GM19025 (cell line): ENCODE results near the gene AFAP1L2.
"Not testable (repeated sequence)": the region's sequence is repeated elsewhere in the genome, so short reads cannot be mapped to it uniquely, and the experiment has no call there.

Source experiments
- ATAC-seq: cut with Tn5 transposase; IDR thresholded peaks from one replicate; pipeline ENCODE4 v1.9.1; 2021; ENCODE audit warnings: mild to moderate bottlenecking, low read depth, moderate library complexity; ENCODE audit not compliant: unreplicated experiment

Gene AFAP1L2

DNA sequence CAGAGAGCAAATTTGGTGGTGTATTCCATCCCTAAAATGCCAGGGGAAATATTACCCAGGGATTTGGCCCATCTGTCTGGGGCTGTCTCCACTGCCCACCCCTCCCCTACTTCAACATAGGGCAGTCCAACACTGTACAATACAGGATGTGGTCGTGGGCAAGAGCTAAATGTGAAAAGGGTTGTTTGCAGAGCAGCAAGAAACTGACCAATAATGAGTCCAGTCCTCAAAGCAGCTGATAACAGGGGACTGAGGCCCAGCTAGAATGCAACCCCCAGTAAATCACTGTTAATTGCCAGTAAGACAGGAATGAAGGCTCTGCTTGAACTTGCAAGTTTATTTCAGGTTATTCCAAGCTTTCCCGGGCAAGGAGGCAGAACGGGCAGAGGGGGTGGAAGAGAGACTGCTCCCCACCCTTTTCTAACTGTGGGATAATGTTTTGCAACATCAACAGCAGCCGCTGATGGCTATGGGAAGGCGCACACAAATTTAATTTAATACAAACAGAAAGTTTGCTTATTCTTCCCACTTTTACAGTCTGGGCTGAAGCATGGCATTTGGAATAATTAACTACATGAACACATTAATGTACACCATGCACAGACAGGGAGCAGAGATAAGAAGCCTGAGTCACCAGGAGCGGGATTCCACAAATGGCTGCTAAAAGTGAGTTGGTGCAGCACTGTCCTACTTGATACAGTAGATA, 36.8 kb downstream of the AFAP1L2 start:
- no peak for ATAC-seq

DNA sequence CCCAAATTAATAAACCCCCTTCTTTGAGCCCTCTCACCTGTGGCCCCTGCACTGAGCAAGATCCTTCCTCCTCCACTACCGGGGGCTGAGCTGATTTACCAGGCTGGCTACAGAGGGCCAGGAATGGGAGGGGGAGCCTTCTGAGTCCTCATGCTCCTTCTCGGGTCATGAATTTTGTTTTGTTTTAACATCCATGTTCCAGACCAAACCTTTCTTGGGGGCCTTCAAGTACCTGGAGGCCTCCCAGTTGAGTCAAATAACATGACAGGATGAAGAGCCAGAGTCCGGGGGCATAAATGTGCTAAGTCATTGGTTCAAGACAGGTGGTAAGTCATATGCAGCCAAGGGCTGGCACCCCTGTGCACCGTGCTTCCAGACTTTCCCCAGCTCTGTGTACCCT, 39.6 kb downstream of the AFAP1L2 start:
- ATAC-seq: no peak

DNA sequence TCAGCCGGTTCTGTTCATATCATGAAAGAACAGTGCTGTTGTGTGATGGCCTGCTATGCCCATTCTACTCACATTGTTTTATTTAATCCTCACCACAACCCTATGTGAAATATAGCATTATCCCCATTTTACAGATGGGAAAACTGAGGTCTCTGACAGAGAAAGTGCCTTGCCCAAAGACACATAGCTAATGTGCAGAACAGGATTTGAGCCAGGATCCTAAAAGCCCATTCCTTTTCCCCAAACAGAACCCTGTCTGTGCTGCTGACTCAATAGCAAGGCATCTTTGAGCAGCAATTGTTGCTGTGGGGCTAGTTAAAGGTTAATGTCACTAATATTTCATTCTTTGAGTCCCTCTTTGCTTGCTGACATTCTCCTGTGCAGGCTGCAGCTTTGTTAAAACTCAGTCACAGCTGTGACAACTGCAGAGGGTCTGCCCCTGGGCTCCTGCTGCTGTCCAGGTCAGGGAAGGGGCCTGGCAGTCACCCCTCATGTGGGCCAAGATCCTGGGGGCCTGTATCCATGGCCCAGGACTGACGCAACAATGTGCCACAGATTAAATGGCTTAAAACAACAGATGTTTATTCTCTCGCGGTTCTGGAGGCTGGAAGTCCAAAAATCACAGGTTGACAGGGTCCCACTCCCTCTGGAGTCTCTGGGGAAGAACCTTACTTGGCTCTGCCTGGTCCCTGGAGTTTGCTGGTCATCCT, 40.4 kb downstream of the AFAP1L2 start:
- ATAC-seq: no peak

DNA sequence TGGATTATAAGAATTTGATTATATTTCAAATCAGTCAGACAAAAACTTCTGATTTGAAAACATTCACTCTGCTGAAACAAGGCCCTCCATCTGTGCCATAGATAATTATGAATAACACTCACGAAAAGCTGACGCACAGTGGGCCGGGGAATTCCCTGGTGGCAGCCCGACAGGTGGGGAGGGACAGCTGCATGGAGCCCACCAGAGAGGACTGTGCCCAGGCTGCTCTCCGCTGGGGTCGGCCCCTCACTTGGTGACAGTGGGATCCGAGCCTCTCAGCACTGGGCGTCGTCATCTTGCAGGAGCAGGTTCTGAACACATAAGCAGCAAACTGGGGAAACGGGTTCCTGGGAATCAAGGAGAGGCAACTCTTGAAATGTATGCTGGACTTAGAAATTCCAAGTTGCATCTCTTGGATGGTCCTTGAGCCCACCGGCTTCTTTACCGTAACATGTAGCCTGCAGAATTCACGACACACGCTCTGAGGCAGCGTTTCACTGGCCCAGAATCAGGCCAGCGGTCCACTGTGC, 41.4 kb downstream of the AFAP1L2 start:
- no peak for ATAC-seq

DNA sequence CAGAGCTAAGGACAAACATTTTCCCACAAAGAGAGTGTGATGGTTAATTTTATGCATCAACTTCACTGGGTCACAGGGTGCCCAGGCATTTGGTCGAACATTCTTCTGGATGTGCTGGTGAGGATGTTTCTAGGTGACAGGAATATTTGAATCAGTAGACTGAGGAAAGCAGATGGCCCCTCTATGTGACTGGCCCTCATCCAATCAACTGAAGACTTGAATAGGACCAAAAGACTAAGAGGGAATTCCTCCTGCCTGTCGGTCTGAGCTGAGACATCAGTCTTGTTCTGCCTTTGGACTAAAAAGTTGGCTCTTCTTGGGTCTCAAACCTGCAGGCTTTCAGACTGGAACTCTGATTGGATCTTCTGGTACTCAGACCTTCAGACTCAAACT, 44.4 kb downstream of the AFAP1L2 start:
- ATAC-seq: no peak

DNA sequence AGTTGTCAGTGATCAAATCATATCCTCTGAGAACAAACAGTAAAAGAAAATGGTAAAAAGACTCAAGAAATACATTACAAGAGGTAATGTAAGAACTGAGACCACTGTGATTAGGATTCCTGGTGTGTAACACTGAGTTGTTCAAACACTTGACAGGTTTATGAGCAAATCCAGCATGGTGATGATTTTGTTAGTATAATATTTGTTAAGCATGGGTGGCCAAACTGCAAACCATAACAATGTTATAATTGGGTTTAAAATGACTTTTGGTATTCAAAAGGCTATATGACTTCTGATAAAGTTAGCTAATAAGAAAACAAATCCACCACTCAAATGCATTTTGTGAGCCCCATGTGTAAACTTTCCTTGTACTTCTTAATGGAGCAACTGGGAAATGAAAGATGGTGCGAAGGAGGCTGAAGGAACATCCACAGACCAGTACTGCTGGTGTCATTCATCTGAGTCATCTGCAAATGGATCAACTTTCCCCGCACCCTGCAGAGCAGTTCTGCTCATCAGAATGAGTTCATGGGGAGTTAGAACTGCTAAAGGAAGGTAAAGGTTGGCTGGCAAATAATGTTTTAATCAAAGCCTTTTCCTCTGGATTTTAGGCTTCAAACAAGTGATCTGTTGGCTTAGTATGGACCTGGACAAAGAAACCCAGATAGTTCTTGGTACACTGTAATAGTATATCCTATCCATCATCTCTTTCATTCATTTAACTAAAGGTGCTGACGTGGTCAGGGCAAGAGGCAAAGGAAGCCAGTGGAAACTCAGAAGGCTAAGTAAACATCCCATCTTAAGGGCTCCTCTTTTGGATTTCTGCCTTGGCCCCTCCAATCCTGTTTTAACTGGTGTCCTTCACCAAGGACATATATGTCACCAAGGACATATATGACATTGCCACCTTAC, 45.0 kb downstream of the AFAP1L2 start:
- no peak for ATAC-seq

DNA sequence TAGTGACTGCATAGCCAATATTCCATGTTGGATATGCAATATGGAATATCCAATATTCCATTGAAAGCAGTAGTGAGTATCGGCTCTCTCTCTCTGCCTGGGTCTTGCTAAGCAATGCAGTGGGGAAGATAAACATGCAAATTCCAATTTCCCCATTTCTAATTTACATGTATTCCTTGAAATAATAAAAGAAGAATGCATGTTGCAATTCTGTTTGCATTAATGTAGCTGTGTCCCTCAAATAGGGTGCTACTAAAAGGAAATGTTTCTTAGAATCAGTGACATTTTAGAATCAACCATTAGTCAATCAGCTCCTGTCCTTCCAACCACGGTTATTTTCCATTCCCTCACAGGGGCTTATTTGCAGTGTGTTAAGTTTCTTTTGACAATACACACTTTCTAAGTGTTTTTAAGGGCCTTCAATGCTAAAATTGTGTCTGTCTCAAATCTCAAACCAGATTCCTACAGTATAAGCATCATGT, 46.7 kb downstream of the AFAP1L2 start:
- no peak for ATAC-seq

DNA sequence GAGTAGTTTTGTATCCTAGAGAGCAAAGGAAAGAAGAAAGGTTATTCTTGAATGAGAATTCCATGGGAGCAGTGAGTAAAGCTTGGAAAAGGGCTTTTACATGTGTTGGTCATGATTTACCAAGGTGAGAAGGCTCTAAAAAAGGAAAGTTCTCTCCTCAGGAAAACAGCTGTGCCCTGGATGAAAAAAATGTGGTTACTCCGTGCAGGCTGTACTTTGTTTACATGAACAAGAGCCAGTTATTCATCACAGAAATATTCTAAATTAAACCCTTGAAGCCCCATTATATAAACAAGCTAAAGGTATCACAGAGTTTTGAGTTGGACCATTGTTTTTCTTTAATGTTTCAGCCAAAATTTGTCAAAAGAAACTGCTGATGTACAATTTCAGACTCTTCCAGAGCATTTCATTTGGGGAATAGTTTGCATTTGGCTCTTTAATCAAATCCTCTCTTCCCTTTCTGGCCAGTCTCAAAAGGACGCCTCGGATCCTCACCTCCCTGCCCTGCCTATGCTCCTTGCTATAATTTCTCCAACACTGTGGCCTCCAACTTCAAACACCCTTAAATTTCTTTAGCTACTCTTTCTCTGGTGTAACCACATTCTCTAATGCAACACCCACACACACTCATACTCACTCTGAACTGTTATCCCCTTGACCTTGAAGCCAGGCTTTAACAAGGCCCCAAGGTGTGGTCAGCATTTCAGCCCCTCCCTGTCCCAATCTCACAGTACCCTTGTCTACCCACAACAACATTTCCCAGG, 47.4 kb downstream of the AFAP1L2 start:
- ATAC-seq: no peak

DNA sequence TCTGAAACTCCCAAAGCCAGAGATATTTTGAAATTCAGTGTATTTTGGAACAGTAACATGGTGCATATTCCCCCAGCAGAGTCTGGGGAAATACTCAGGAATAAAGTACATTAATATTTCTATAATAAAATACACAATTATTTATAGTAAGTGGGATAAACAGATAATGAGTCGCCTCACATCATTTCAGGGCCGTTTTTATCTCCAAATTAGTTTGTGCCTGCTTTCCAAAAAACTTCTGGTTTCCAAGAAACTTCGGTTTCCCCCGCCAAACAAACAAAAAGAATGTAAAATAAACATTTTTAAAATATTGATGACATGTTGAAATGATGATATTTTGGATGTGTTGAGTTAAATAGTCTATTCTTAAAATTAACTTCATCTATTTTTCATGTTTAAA, 48.2 kb downstream of the AFAP1L2 start:
- no peak for ATAC-seq

DNA sequence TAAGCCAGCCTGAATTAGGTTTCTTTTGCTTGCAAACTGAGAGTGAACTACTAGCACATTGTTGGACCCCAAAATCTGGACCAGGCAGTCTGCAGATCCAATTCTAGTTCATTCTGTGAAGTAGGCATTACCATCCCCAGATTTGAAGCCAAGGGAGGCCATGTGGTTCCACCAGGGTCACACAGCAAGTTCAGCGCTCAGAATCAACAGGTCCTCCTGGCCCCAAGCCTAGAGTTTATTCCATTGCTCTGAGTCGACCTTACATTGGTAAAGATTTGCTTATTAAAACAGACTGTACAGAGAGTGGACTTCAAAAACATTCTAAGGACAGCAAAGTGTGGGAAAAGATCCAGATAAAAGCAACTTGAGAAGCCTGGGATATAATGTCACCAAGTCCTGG, 50.9 kb downstream of the AFAP1L2 start:
- no peak for ATAC-seq

DNA sequence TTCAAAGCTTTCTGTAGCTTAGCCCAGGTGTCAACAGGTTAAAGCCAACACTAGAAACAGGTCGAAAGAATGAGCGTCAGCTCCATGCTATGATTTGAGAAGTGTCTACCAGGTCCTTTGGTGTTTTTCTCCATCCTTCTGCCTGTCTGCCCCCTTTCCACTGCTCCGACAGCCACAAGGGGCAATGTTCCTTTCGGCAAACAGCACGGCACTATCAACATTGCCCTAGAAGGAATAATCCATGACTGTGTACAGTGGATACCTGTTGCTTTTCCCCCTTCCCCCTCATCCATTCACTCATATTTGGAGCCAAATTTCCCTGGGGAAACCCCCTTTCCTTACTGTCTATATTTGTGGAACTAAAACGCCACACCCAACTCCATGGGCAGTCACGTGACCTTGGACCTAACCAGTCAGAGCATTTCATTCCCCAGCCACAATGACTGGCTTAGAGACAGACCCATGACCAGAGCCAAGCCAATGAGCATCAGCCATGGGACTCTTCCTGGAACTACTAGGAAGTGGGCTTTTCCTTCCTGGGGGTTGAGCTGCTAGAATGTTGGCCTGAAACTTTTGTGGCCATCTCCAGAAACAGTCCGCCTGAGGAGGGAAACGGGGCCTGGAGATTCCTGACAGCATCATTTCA, 51.5 kb downstream of the AFAP1L2 start:
- ATAC-seq: no peak

DNA sequence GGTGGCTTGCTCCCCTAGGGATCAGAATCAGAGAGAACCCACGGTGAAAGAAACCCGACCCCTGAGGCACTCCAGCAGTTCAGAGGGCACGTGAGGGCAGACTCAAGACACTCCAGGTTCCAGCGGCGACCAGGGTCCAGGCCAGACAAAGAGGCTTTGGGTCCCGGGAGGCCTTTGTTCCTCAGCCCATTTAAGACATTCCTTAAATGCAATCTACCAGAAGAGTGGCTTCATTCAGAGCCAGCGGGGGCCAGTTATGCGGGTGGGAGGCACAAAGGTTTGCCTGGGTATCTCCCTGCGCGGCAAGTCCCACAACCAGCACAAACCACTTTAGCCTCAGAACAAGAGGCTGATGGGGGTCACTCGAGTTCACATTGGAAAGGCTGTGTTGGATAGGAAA, 53.6 kb downstream of the AFAP1L2 start:
- ATAC-seq: no peak

DNA sequence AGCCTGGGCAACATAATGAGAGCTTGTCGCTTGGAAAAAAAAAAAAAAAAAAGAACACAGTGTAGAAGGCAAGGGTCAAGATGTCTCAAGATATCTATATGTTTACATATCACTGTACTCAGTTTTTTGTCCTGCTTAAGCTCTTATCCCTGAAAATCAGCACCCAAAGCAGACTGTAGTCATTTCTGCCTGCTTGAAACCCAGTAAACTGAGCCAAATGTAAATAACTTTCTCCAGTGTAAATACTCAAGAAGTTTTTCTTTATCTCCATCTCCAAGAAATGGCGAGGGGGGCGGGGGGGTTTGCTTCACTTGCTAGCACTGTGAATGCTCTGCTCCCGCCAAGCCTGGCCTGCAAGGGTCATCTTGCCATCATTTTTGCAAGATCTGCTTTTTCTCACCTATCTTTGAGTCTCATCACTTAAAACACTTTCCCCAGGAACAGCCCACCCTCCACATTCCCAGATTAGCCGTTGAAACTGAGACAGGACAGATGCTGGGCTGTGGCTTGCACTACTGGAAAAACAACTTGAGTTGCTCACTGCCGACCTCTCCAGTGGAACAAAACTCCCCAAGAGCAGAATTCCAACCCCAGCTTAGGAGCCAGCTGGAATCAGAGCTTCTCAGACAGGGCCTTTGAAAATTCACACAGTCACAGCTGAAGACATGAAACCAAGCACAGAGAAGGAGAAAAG, 54.6 kb downstream of the AFAP1L2 start:
- no peak for ATAC-seq

DNA sequence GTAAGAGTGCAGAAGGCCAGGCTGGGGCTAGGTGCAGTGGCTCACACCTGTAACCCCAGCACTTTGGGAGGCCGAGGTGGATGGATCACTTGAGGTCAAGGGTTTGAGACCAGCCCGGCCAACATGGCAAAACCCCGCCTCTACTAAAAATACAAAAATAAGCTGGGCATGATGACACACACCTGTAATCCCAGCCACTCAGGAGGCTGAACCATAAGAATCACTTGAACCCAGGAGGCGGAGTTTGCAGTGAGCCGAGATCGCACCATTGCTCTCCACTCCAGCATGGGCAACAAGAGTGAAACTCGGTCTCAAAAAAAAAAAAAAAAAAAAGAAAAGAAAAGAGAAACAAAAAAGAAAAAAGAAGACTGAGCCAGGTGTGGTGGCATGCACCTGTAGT, 55.2 kb downstream of the AFAP1L2 start:
- ATAC-seq: not testable (repeated sequence)

DNA sequence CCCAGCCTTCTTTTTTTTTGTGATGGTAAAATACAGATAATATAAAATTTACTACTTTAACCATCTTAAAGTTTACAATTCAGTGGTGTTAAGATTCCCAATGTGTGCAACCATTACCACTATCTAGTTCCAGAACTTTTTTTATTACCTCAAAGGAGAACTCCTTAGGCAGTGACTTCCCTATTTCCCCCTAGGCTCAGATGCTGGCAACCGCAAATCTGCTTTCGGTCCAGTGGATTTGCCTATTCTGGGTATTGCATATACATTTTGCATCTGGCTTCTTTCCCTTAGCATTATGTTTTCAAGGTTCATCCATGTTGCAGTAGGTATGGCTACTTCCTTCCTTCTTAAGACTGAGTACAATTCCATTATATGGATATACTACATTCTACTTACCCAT, 56.5 kb downstream of the AFAP1L2 start:
- no peak for ATAC-seq

DNA sequence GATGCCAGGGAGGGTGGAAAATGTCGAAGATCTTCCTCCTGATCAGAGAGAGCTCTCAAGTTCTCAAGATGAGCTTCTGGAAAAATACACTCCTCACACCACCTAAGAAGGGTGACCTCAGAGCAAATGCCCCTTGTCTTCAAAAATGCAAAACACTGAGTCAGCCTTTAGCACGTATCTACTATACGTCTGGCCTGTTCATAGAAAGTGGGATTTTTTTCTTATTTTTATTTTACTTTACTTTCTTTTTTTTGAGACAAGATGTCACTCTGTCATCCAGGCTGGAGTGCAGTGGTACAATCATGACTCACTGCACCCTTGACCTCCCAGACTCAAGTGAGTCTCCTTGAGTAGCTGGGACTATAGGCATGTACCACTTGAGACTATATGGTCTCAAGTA, 57.1 kb downstream of the AFAP1L2 start:
- no peak for ATAC-seq

DNA sequence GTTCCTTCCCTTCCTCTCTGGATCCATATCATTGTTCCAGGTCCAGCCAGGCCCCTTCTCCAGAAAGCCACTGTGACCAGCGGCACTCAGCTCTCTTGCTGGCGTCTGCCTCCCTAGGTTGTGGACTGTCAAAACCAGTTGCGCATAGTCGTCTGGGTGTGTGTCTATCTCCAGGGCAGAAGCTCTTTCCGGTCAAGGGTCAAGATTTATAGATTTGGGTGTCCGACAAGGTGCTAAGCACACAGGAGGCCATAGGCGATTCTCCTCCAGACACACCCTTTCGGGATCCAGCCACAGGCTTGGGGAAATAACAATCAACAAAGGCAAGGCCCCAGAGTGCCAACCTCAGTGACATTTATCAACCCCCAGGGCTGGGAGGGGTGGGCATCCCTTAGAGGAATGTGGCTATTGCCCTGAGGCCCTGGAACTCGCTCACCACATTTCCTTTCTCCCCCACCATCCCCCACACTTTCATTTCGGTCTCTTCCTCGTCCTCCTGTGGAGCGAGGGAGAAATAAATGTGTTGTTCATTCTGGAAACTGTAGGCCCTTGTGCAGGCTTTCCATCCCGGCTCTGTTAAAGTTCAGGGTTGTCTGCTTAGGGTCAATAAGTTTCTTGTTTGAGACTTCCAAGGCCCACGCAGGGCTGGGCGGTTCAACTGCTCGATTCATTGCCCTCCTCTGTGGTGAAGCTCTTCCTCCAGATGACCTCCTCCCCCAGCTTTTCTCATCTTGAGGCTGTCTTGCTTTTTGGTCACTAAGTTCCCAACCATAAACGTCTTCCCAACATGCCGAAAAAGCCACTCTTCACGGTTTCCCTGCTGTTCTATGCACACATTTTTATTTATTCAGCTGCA, 57.9 kb downstream of the AFAP1L2 start:
- no peak for ATAC-seq

DNA sequence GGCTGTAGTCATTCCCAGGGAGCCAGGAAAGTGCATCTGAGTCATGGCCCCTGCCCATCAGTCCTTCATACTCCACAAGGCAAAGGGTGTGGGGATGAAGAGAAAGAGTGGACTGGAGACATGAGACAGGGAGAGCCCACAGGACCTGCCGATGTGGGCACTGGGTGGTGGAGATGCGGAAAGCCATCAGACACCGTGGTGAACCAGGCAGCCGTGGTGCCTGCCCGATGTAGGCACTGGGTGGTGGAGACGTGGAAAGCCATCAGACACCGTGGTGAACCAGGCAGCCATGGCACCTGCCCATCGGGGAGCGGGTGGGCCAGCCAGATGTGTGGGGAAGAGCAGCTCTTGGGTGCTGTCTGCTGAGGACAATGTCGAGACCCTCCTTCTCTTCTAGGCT, 58.6 kb downstream of the AFAP1L2 start:
- ATAC-seq: no peak
